ENCODE results near the gene GGTA1. TPM values are rescaled to one million over a fixed set of nuclear protein-coding genes. Genes with fewer than 3 reads are reported as not detected.

GGTA1 gene
- total RNA-seq, 1 donor from 2014 or later: 2.0 TPM

GRCh38 chr9:121499177-121499426 lies 542 bp downstream of the GGTA1 start:
- DNase-seq (ENCODE audit: low spot score): no peak

GRCh38 chr9:121498487-121499176 lies 1.0 kb downstream of the GGTA1 start:
- peak; percentile 57 for DNase-seq (ENCODE audit: low spot score)

DNA sequence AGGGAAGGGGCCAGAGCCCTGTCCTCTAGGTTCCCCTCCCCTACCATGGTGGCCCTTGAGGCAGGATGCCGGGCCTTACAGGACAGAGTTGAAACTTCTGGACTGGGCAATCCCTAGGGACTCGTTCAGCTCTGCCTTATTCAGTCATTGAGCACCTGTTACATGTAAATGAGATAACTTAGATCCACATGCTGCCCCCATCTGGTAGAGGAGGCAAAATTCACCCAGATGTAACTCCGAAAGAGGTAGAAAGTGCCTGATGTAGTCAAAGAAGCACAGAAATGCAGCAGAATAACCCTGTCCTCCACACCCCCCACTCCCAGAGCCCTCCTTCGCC lies 1.5 kb downstream of the GGTA1 start:
- DNase-seq (ENCODE audit: low spot score): peak; percentile 76

DNA sequence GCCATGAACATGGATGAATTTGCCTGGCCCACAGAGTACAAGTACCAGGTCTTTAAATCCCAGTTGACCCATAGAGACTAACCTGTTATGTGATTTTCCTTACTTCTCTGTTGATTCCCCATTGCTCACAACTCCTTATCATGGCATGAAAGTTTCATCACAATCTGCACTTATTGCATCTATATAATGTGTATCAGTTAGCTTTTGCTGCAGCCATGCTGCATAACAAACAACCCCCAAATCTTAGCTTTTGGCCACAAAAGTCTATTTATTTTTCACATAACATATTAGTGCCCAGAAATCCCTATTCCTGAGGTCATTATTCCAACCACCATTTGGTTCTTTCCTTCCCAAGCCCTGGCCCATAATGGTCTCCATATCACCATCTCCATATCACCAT lies 3.7 kb downstream of the GGTA1 start:
- DNase-seq (ENCODE audit: low spot score): no peak

DNA sequence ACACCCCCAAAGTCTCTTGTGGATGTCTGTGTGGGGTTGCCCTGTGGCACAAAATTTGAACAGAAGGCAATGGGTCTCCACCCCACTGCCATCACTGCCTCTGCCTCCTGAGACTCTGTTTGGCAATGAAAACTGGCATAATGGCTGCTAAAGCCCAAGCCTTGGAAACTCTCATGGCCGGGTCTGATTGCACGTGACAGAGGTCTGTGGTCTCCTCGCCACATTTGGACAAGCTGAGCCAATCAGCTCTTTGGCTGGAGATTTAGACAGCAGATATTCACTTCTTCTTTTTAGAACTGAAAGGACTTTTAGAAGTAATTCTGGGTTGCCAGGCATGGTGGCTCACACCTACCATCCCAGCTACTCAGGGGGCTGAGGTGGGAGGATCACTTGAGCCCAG lies 5.5 kb downstream of the GGTA1 start:
- DNase-seq (ENCODE audit: low spot score): no peak

DNA sequence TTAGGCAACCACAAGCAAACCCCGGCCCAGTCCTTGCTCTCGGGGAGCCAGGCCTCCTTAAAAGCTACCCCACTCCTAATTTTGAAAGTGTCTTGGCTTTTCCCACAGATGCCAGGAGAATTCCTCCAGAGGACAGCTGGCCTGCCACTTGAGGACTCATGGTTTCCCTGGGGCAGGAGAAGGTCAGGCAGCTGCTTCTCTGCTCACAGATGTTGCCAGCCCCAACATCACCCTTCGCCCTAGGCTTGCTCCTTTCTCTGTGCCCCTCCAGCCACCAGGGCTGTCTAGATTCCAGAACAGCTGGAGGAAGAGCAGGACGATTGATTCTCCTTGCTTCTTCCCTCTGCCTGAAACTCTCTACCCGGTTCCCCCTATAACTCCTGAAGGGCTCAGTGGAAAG lies 8.5 kb downstream of the GGTA1 start:
- DNase-seq (ENCODE audit: low spot score): no peak

GRCh38 chr9:121489344-121489743 lies 10.3 kb downstream of the GGTA1 start:
- no peak for DNase-seq (ENCODE audit: low spot score)

DNA sequence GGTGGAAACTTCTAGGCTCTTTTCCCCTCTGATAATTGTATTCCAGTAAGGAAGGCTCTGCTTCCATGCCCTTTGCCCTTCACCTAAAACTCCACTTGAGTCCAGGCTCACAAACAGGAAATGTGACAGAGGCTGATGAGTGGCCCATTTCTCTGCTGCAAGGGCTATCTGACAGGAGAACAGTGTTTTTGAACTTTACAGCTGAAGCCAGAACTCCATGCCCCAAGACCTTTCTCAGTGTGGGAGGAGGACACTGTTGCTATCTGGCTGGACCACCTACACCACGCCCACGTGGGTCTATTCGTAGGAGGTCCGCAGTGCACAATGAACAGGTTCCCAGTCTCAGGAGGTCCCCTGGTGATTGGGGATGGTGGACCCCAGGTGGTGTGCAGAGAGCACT lies 13.6 kb downstream of the GGTA1 start:
- DNase-seq (ENCODE audit: low spot score): no peak

GRCh38 chr9:121485623-121486022 lies 14.0 kb downstream of the GGTA1 start:
- no peak for DNase-seq (ENCODE audit: low spot score)

DNA sequence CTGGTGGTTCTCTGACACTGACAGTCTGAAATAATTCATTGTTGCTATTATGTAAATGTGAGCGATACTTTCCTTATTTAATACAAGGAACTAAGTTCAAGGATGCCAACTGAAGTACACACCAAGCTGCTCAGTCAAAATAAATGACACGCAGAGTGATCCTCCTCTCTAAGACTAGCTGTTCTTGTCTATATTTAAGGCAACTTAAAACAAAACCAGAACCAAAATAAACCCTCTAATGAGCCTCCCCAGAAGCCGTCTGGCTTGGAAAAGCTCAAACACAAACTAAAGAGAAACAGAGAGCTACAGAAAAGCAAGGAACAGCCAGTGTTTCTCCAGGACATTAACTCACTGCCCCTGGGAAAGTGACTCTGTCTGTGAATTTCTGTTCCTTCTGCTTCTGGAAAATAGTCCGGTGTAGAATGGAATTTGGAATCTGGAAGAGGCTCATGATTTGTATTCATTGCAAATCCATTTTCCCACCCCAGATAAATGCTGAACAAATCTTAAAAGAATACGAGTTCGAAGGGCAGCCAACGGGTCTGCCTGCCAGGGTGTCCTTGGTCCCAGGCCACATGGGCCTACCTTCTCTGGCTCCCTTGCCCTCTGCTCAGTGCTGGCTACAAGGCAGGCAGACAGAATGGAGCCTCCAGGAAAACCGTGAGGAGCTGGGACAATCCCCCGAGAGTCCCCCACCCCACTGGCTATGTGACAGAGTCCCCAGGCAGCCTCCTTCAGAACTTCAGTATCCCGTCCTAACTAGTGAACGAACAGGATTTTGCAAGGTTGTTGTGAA lies 14.8 kb downstream of the GGTA1 start:
- no peak for DNase-seq (ENCODE audit: low spot score)

GRCh38 chr9:121483473-121484031 lies 16.1 kb downstream of the GGTA1 start:
- no peak for DNase-seq (ENCODE audit: low spot score)

DNA sequence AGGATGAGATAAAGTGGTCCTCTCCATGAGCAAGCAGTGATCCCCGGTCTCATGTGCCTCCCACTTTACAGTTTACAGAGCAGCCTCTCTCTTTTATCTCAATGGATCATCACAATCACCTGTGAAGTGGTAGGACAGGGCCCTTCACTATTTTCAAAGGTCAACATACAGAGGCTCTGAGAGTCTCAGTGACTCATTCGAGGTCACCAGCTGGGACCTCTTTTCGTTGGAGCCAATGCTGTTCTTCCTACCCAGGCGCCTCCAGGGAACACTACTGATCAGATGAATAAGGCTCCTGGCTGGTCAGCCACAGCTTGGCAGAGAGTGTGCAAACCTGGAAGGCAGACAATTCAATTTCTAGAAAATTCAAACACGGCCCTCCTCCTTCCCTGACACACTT lies 16.6 kb downstream of the GGTA1 start:
- DNase-seq (ENCODE audit: low spot score): no peak

GRCh38 chr9:121478816-121479676 lies 20.6 kb downstream of the GGTA1 start:
- DNase-seq (ENCODE audit: low spot score): no peak

- no peak for DNase-seq (ENCODE audit: low spot score)
Observed at GRCh38 chr9:121476156-121476555, 23.5 kb downstream of the GGTA1 start.

GRCh38 chr9:121474231-121474947 lies 25.3 kb downstream of the GGTA1 start:
- DNase-seq (ENCODE audit: low spot score): no peak

DNA sequence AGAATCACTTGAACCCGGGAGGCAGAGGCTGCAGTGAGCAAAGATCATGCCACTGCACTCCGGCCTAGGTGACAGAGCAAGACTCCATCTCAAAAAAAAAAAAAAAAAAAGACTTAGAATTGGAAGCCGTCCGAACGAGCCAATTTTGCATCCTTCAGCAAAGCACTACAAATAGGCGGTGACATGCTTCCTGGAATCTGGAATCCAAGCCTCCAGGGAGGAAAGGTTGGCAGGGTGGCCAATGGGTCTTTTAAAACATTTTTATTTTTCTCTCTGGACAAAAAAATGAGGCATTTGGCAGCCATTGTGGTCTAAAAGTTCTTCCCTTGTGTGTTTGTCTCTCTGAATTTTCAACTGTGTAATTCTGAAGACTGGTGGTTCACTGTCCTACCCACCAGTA lies 26.4 kb downstream of the GGTA1 start:
- no peak for DNase-seq (ENCODE audit: low spot score)

DNA sequence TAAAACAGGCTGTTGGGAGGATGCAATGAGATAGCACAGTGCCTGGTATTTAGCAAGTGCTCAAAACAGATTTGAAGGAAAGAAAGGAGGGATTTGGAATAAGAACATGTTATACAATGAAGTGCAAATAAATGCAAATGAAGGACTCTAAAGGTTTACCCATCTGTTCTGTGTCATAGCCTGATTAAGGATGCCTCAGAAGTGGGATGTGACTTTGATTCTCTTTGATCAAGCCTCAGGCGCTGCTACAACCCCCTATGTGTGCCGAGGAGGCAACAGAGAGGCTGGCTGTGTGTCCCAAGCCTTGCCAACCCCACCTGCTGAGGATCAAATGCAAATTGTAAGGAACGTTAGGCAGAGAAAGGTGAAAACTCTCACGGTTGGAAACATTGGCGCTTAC lies 27.2 kb downstream of the GGTA1 start:
- no peak for DNase-seq (ENCODE audit: low spot score)

DNA sequence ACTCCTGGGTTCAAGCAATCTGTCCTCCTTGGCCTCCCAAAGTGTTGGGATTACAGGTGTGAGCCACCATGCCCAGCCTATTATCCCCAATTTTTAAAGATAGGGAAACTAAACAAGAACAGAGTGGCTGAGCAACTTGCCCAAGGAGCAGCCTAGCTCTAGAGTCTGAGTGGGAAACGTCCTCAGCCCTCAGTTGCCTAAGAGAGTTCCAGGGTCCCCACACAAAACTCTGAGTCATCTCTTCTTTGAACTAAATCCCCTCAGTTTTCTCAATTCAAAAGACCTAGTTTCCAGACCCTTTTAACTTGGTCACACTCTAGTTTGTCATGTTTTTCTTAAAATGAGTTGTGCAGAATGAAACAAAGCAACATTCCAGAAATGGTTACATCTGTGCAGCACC lies 33.5 kb downstream of the GGTA1 start:
- DNase-seq (ENCODE audit: low spot score): no peak

DNA sequence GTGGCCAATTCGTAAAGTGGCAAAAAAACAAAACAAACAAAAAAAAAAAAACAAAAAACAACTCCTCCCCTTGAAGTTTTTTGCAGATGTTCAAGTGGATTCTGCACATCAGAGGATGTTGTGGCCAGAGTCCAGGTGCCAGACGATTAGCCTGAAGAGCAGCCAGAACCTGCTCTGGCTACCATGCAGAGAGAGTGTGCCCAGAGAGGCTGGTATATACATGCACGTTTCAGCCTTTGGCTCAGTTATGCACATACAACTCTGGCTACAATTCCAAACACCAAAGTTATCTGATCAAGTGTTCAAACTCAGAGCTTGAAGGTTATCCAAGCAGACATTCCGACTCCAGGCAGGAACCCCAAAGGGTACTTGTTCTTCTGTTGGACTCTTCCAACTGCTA lies 34.7 kb downstream of the GGTA1 start:
- no peak for DNase-seq (ENCODE audit: low spot score)

GRCh38 chr9:121463026-121463807 lies 36.4 kb downstream of the GGTA1 start:
- no peak for DNase-seq (ENCODE audit: low spot score)

DNA sequence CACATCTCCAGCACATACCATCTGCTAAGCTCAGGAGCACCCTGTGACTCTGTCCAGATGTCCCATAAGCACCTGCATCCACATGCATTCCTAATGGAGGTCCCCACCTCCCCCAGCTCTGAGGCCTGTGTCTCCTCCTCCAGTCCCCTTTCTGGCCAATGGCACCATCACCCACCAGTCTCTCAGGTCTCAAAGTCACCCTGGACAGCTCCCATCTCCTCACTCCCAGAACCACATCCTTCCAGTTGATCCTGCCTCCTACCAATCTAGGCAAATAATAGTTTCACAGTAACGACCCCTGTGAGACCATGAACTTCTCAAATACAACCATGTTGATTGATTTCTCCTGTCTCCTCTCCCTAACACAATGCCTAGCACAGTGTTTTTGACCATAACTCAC lies 40.1 kb downstream of the GGTA1 start:
- DNase-seq (ENCODE audit: low spot score): no peak

Measured in ureter (tissue), 1 donor.